Kidney (tissue), 14 donors: ENCODE results near the gene FITM1. TPM values are rescaled to one million over a fixed set of nuclear protein-coding genes. Genes with fewer than 3 reads are reported as not detected.
A peak's percentile ranks its signal among the peaks of the same experiment; 100 is the strongest.

Experiments
- DNase-seq, 5 donors: peaks; one replicate each; pipeline ENCODE4 v3.0.0-alpha.2; 2013 to 2020
- FAIRE-seq: peaks from 2 replicates; lab custom pipeline; 2012; peaks lifted over from hg19 to GRCh38; lab: Jason Lieb, UNC
- H3K27ac ChIP-seq, 2 donors: one replicate each; pipeline ENCODE4 v1.7.0; 2013; ENCODE audit warnings: low read depth in 2 of 2, low read length in 2 of 2, inconsistent platforms in 1 of 2
- H3K27me3 ChIP-seq: one replicate; pipeline ENCODE4 v1.7.1; 2013; ENCODE audit warnings: low read length, inconsistent platforms; ENCODE audit not compliant: control insufficient read depth, insufficient read depth
- H3K36me3 ChIP-seq, 3 donors: one replicate each; pipeline versions ENCODE4 v1.7.0 to v1.7.1; 2013; ENCODE audit warnings: low read length in 3 of 3, control low read depth in 1 of 3, inconsistent platforms in 1 of 3; ENCODE audit not compliant: insufficient read depth in 3 of 3, control insufficient read depth in 2 of 3
- H3K4me1 ChIP-seq, 3 donors: one replicate each; pipeline versions ENCODE4 v1.7.0 to v1.7.1; 2013; ENCODE audit warnings: low read length in 3 of 3, inconsistent platforms in 1 of 3, low read depth in 1 of 3; ENCODE audit not compliant: control insufficient read depth in 2 of 3, insufficient read depth in 2 of 3
- H3K4me3 ChIP-seq, 3 donors: one replicate each; pipeline versions ENCODE4 v1.7.0 to v1.8.1; 2013; ENCODE audit warnings: low read length in 3 of 3, control low read depth in 1 of 3, inconsistent platforms in 1 of 3
- H3K9ac ChIP-seq, 3 donors: one replicate each; pipeline versions ENCODE4 v1.7.0 to v1.7.1; 2013; ENCODE audit warnings: low read length in 3 of 3, control low read depth in 1 of 3, inconsistent platforms in 1 of 3
- H3K9me3 ChIP-seq, 3 donors: one replicate each; pipeline versions ENCODE4 v1.7.0 to v1.7.1; 2013; ENCODE audit warnings: low read length in 3 of 3, control low read depth in 1 of 3, inconsistent platforms in 1 of 3; ENCODE audit not compliant: control insufficient read depth in 2 of 3, insufficient read depth in 1 of 3
- intact Hi-C: fragments of 100-400 bp; cut with DNase I; formaldehyde crosslinking; loops from one replicate; pipeline ENCODE4 v1.11.1; 2022
- polyA plus RNA-seq: library from polyadenylated mRNA; stranded (reverse); fragments of 350-450 nt; fragmentation: Illumina TruSeq; extraction: RNeasy Lipid Tissue Mini Kit (QIAGEN cat#74804); gene quantifications from one replicate; pipeline ENCODE4 v1.2.3, GENCODE V29; 2014; ENCODE audit warnings: low read depth, low replicate concordance; ENCODE audit not compliant: insufficient read depth
- total RNA-seq: library from RNA; stranded (reverse); fragmentation: NEBNext Ultra II Directional; extraction: Animal tissue kit (Norgen Biotek cat#: 25700); gene quantifications from one replicate; pipeline ENCODE4 v1.2.1, GENCODE V29; 2021
- TF ChIP-seq, protein P1 (sequence below): IDR thresholded peaks from 3 replicates; pipeline ENCODE4 v1.5.1; 2012; ENCODE audit warnings: mild to moderate bottlenecking, moderate library complexity, borderline replicate concordance; ENCODE audit not compliant: insufficient read depth; ENCODE audit errors: extremely low read depth
- donor health status: control.
- donor health status: control.
- donor health status: control.
- donor health status: control.
- donor health status: control.
- donor health status: DM: yes; HTN: yes; CAD: no.
- donor health status: Normal renal cell carcinoma (clear cell type).

FITM1 gene
- total and polyA plus RNA-seq, 2 donors from 2014 or later: 1.2 to 1.3 TPM

DNA sequence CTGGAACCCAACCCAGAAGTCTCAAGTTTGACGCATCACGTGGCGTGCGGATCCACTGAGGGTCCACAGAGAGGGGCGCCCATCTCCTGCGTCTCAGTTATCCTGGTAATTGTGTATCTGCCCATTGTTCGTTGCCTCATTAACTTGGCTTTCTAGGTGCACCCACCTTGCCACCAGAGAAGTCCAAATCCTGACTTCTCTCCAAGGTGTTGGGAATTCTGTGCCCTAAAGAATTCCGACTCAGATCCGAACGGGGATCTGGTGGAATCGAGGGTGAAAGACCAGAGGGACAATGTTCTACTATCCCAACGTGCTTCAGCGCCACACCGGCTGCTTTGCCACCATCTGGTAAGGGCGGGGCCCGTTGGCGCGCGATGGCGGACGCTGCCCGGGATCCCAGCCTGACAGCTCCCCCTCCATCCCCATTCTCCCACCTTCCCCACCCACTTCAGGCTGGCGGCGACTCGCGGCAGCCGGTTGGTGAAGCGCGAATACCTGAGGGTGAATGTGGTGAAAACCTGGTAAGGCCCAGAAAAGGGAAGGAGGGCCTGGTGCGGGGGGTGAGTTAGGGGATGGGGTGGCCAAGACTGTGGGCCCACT, 41.9 kb downstream of the FITM1 start:
- FAIRE-seq: no peak
- peaks cover 0 to 3% (median 0%) of the 10 kb centered on the region in 3 donors for H3K4me1 ChIP-seq
- no peaks in the 10 kb centered on the region for H3K9me3 ChIP-seq
- peak in 2 of 5 donors; percentile 52 to 72 for DNase-seq
- intact Hi-C loops: no loop called here
- H3K9ac ChIP-seq: peak overlapping the region in 2 of 3 donors; percentile 15 to 48
- TF ChIP-seq, protein P1, sequence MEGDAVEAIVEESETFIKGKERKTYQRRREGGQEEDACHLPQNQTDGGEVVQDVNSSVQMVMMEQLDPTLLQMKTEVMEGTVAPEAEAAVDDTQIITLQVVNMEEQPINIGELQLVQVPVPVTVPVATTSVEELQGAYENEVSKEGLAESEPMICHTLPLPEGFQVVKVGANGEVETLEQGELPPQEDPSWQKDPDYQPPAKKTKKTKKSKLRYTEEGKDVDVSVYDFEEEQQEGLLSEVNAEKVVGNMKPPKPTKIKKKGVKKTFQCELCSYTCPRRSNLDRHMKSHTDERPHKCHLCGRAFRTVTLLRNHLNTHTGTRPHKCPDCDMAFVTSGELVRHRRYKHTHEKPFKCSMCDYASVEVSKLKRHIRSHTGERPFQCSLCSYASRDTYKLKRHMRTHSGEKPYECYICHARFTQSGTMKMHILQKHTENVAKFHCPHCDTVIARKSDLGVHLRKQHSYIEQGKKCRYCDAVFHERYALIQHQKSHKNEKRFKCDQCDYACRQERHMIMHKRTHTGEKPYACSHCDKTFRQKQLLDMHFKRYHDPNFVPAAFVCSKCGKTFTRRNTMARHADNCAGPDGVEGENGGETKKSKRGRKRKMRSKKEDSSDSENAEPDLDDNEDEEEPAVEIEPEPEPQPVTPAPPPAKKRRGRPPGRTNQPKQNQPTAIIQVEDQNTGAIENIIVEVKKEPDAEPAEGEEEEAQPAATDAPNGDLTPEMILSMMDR: no peak
- peak overlapping the region in 1 of 2 donors; percentile 28 for H3K27ac ChIP-seq
- peaks cover 0 to 4% (median 4%) of the 10 kb centered on the region in 3 donors for H3K36me3 ChIP-seq
- H3K27me3 ChIP-seq: no peaks in the 10 kb centered on the region
- peak overlapping the region; percentile 44 to 69 (median 48) for H3K4me3 ChIP-seq

DNA sequence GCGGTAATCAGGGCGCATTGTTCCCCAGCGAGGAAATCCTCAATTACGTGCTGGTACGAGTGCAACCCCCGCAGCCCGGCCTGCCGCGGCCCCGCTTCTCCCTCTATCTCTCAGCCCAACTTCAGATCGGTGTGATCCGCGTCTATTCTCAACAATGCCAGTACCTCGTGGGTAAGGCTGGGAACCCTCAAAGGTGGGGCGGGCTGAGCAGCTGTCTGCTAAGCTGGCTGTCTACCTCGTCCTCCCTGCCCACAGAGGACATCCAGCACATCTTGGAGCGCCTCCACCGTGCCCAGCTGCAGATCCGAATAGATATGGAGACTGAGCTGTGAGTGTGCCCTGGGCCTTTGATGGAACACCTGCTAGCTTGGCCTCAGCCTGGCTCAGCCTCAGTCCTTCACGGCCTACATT, 42.4 kb downstream of the FITM1 start:
- DNase-seq: peak in 1 of 5 donors; percentile 67
- Histone ChIP-seq H3K27ac (no peak overlapping the region), H3K9me3 (no peaks in the 10 kb centered on the region), H3K4me3 (peak overlapping the region in 2 of 3 donors; percentile 44 to 69), H3K36me3 (no peaks in the 10 kb centered on the region), H3K4me1 (peaks cover 0 to 3% (median 0%) of the 10 kb centered on the region in 3 donors), H3K9ac (no peak overlapping the region), H3K27me3 (no peaks in the 10 kb centered on the region)
- intact Hi-C loops: no loop called here
- TF ChIP-seq, protein P1: no peak
- no peak for FAIRE-seq

DNA sequence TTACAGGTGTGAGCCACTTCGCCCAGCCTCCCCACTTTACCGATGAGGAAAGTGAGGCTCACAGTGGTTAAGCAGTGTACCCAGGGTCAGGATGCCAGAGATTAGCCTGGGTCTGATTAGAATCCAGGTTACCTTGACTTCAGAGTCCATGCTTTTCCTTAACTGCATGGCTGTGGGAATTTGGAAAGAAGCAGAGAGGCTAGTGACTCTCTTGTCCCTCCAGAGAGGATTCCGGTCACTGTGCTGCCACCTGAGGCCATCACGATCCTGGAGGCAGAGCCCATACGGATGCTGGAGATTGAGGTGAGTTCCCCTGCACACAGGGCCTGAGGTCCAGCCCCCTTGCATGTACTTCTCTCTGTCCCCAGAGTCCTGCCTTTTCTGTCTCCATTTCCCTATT, 46.1 kb downstream of the FITM1 start:
- no peak overlapping the region for H3K9ac ChIP-seq
- FAIRE-seq (no peak), DNase-seq (peak in 1 of 5 donors; percentile 11)
- H3K36me3 ChIP-seq: peaks cover 0 to 9% (median 6%) of the 10 kb centered on the region in 3 donors
- TF ChIP-seq, protein P1: no peak
- H3K27me3 ChIP-seq: no peaks in the 10 kb centered on the region
- H3K4me3 ChIP-seq: no peak overlapping the region
- H3K27ac ChIP-seq: no peak overlapping the region
- H3K9me3 ChIP-seq: no peaks in the 10 kb centered on the region
- intact Hi-C loops: no loop called here
- H3K4me1 ChIP-seq: peaks cover 0 to 20% (median 15%) of the 10 kb centered on the region in 3 donors
